ENCODE results near the gene TSPAN33.

TSPAN33 gene

GRCh38 chr7:129212126-129212525, 67.6 kb downstream of the TSPAN33 start:
- TF ChIP-seq REST (IDR thresholded peaks at IDR 0.05; ENCODE audit: low read depth) (no peak), YY1 (IDR thresholded peaks at IDR 0.05; ENCODE audit: low read depth) (no peak), TCF12 (IDR thresholded peaks at IDR 0.05; ENCODE audit: low read depth) (no peak), FOXM1 (IDR thresholded peaks at IDR 0.05; ENCODE audit: borderline replicate concordance, low read depth) (no peak), CEBPB (IDR thresholded peaks at IDR 0.05) (no peak), ZBTB7A (IDR thresholded peaks at IDR 0.05; ENCODE audit: low read depth) (no peak), RAD21 (IDR thresholded peaks at IDR 0.05; ENCODE audit: low read depth) (no peak), TEAD4 (IDR thresholded peaks at IDR 0.05) (no peak), EP300 (IDR thresholded peaks at IDR 0.05; ENCODE audit: borderline replicate concordance) (no peak)

GRCh38 chr7:129212596-129212995, 68.1 kb downstream of the TSPAN33 start:
- TF ChIP-seq NFIC (IDR thresholded peaks at IDR 0.05): no peak
- no peak for TF ChIP-seq EGR1 (IDR thresholded peaks at IDR 0.05)
- no peak for TF ChIP-seq TCF12 (IDR thresholded peaks at IDR 0.05; ENCODE audit: low read depth)
- TF ChIP-seq YY1 (IDR thresholded peaks at IDR 0.05; ENCODE audit: low read depth): no peak
- no peak for TF ChIP-seq MAX (IDR thresholded peaks at IDR 0.05)
- no peak for TF ChIP-seq REST (IDR thresholded peaks at IDR 0.05; ENCODE audit: low read depth)
- no peak for TF ChIP-seq EP300 (IDR thresholded peaks at IDR 0.05; ENCODE audit: borderline replicate concordance)
- no peak for TF ChIP-seq ZBTB7A (IDR thresholded peaks at IDR 0.05; ENCODE audit: low read depth)
- no peak for TF ChIP-seq RAD21 (IDR thresholded peaks at IDR 0.05; ENCODE audit: low read depth)
- TF ChIP-seq CEBPB (IDR thresholded peaks at IDR 0.05): no peak
- no peak for TF ChIP-seq TAF1 (IDR thresholded peaks at IDR 0.05; ENCODE audit: low read depth)
- no peak for TF ChIP-seq CREB1 (IDR thresholded peaks at IDR 0.05; ENCODE audit: low read depth)
- no peak for TF ChIP-seq USF1 (IDR thresholded peaks at IDR 0.05)
- no peak for TF ChIP-seq FOXM1 (IDR thresholded peaks at IDR 0.05; ENCODE audit: borderline replicate concordance, low read depth)
- no peak for TF ChIP-seq TEAD4 (IDR thresholded peaks at IDR 0.05)

GRCh38 chr7:129213828-129214227, 69.3 kb downstream of the TSPAN33 start:
- TF ChIP-seq FOXM1 (IDR thresholded peaks at IDR 0.05; ENCODE audit: borderline replicate concordance, low read depth): no peak
- TF ChIP-seq RAD21 (IDR thresholded peaks at IDR 0.05; ENCODE audit: low read depth): peak; percentile 50
- no peak for TF ChIP-seq ZBTB7A (IDR thresholded peaks at IDR 0.05; ENCODE audit: low read depth)
- TF ChIP-seq YY1 (IDR thresholded peaks at IDR 0.05; ENCODE audit: low read depth): no peak
- TF ChIP-seq TEAD4 (IDR thresholded peaks at IDR 0.05): no peak
- no peak for TF ChIP-seq TCF12 (IDR thresholded peaks at IDR 0.05; ENCODE audit: low read depth)

- TF ChIP-seq MAX (IDR thresholded peaks at IDR 0.05) (peak; percentile 49), TEAD4 (IDR thresholded peaks at IDR 0.05) (peak; percentile 14; the same call in 1 of the 2 replicates), NFIC (IDR thresholded peaks at IDR 0.05) (peak; percentile 66)
Measured at GRCh38 chr7:129215691-129216090, 71.2 kb downstream of the TSPAN33 start.

GRCh38 chr7:129216101-129216715, 71.7 kb downstream of the TSPAN33 start:
- 0 out of 2 replicates have a peak, but pooled peaks have one; percentile 2 for TF ChIP-seq MAX (IDR thresholded peaks at IDR 0.05)

- TF ChIP-seq EP300 (IDR thresholded peaks at IDR 0.05; ENCODE audit: borderline replicate concordance): no peak
- peak; percentile 40; the same call in 1 of the 2 replicates for TF ChIP-seq TEAD4 (IDR thresholded peaks at IDR 0.05)
- peak; percentile 37; the same call in 1 of the 2 replicates for TF ChIP-seq YY1 (IDR thresholded peaks at IDR 0.05; ENCODE audit: low read depth)
- TF ChIP-seq REST (IDR thresholded peaks at IDR 0.05; ENCODE audit: low read depth): peak; percentile 71
- peak; percentile 98 for TF ChIP-seq RAD21 (IDR thresholded peaks at IDR 0.05; ENCODE audit: low read depth)
Measured at GRCh38 chr7:129218514-129219062, 74.1 kb downstream of the TSPAN33 start.

Data from Ishikawa (cell line).